Measurements from ENCODE around the gene KRT24. TPM values are rescaled to one million over a fixed set of nuclear protein-coding genes. Genes with fewer than 3 reads are reported as not detected.
"Not testable (repeated sequence)": the region's sequence is repeated elsewhere in the genome, so short reads cannot be mapped to it uniquely, and the experiment has no call there.

Gene KRT24
- polyA plus RNA-seq (2013, experiment 1 of 4), result not detected
- not detected for polyA plus RNA-seq (2013, experiment 2 of 4)
- not detected for polyA plus RNA-seq (2013, experiment 3 of 4)
- polyA plus RNA-seq (2013, experiment 4 of 4), result not detected

DNA sequence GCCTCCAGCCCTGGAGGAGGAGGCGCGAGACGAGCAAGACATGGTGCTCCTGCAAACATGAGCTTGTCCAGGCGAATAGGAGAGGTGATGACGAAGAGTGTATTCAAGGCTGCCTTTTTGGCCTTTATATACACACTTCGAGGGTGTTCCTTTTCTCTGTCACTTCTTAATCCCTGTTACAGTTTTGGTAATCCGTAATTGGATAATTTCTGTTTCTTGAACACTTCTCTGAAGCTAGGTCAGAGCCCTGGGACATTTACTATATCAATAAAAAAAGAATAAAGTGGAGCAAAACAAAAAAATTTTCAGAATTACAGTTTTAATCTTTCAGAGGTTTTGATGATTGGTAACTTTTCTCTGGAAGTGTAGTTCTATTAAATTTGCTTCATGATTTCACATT is at the start of gene KRT24:
Gene KRT24 (minus strand): TSS at position 101 of the 400 bp plus-strand sequence. CDS start 59 bp downstream, at position 42.
- Histone ChIP-seq H3K4me3 (ENCODE audit: insufficient read depth, low read depth, low read length) (no peak within 1 kb of the TSS), H3K9me3 (ENCODE audit: control insufficient read depth, low read length) (no peaks in the 10 kb centered on the region), H3K36me3 (ENCODE audit: control insufficient read depth, insufficient read depth, low read length) (no peaks in the 10 kb centered on the region), H3K4me1 (ENCODE audit: control insufficient read depth, insufficient read depth, low read length) (no peaks in the 10 kb centered on the region), H3K27ac (ENCODE audit: insufficient read depth, low read depth, low read length, poor library complexity, severe bottlenecking) (no peak within 1 kb of the TSS), H3K27me3 (ENCODE audit: control insufficient read depth, insufficient read depth, low read length, poor library complexity, severe bottlenecking) (no peaks in the 10 kb centered on the region)
- WGBS, 2 experiments, result 93 to 97% methylated on average over 7 of the region's 7 CpGs

- H3K4me1 ChIP-seq (ENCODE audit: control insufficient read depth, insufficient read depth, low read length), result no peaks in the 10 kb centered on the region
- WGBS, 2 experiments, result 92% methylated on average over 14 of the region's 14 CpGs
Measured at GRCh38 chr17:40751065-40751464, 47.5 kb upstream of the KRT24 start.

GRCh38 chr17:40750391-40750790 is 46.8 kb upstream of the KRT24 start:
- no peak overlapping the region for H3K27ac ChIP-seq (ENCODE audit: insufficient read depth, low read depth, low read length, poor library complexity, severe bottlenecking)
- no peaks in the 10 kb centered on the region for H3K9me3 ChIP-seq (ENCODE audit: control insufficient read depth, low read length)
- H3K4me1 ChIP-seq (ENCODE audit: control insufficient read depth, insufficient read depth, low read length), result no peaks in the 10 kb centered on the region
- no peaks in the 10 kb centered on the region for H3K36me3 ChIP-seq (ENCODE audit: control insufficient read depth, insufficient read depth, low read length)
- no peak overlapping the region for H3K4me3 ChIP-seq (ENCODE audit: insufficient read depth, low read depth, low read length)
- 87 to 91% methylated on average over 6 of the region's 6 CpGs for WGBS, 2 experiments
- H3K27me3 ChIP-seq (ENCODE audit: control insufficient read depth, insufficient read depth, low read length, poor library complexity, severe bottlenecking), result no peaks in the 10 kb centered on the region

More at GRCh38 chr17:40751065-40751464, 47.5 kb upstream of the KRT24 start:
- no peaks in the 10 kb centered on the region for H3K27me3 ChIP-seq (ENCODE audit: control insufficient read depth, insufficient read depth, low read length, poor library complexity, severe bottlenecking)
- no peak overlapping the region for H3K4me3 ChIP-seq (ENCODE audit: insufficient read depth, low read depth, low read length)
- no peaks in the 10 kb centered on the region for H3K9me3 ChIP-seq (ENCODE audit: control insufficient read depth, low read length)
- H3K36me3 ChIP-seq (ENCODE audit: control insufficient read depth, insufficient read depth, low read length), result no peaks in the 10 kb centered on the region
- H3K27ac ChIP-seq (ENCODE audit: insufficient read depth, low read depth, low read length, poor library complexity, severe bottlenecking), result no peak overlapping the region

- not testable (repeated sequence) for H3K36me3 ChIP-seq (ENCODE audit: control insufficient read depth, insufficient read depth, low read length); H3K27me3 ChIP-seq (ENCODE audit: control insufficient read depth, insufficient read depth, low read length, poor library complexity, severe bottlenecking); H3K9me3 ChIP-seq (ENCODE audit: control insufficient read depth, low read length); H3K4me3 ChIP-seq (ENCODE audit: insufficient read depth, low read depth, low read length); H3K27ac ChIP-seq (ENCODE audit: insufficient read depth, low read depth, low read length, poor library complexity, severe bottlenecking); H3K4me1 ChIP-seq (ENCODE audit: control insufficient read depth, insufficient read depth, low read length)
- 100% methylated on average over 1 of the region's 1 CpG; no CpG with 5 or more reads in 1 of the 2 experiments for WGBS, 2 experiments
Measured at GRCh38 chr17:40748666-40749065, 45.1 kb upstream of the KRT24 start.

- no peak overlapping the region for H3K27ac ChIP-seq (ENCODE audit: insufficient read depth, low read depth, low read length, poor library complexity, severe bottlenecking)
- no peaks in the 10 kb centered on the region for H3K4me1 ChIP-seq (ENCODE audit: control insufficient read depth, insufficient read depth, low read length)
- H3K4me3 ChIP-seq (ENCODE audit: insufficient read depth, low read depth, low read length), result no peak overlapping the region
- H3K27me3 ChIP-seq (ENCODE audit: control insufficient read depth, insufficient read depth, low read length, poor library complexity, severe bottlenecking), result no peaks in the 10 kb centered on the region
- 67 to 70% methylated on average over 4 of the region's 4 CpGs for WGBS, 2 experiments
- H3K9me3 ChIP-seq (ENCODE audit: control insufficient read depth, low read length), result no peaks in the 10 kb centered on the region
- no peaks in the 10 kb centered on the region for H3K36me3 ChIP-seq (ENCODE audit: control insufficient read depth, insufficient read depth, low read length)
Measured at GRCh38 chr17:40738553-40738952, 35.0 kb upstream of the KRT24 start.

DNA sequence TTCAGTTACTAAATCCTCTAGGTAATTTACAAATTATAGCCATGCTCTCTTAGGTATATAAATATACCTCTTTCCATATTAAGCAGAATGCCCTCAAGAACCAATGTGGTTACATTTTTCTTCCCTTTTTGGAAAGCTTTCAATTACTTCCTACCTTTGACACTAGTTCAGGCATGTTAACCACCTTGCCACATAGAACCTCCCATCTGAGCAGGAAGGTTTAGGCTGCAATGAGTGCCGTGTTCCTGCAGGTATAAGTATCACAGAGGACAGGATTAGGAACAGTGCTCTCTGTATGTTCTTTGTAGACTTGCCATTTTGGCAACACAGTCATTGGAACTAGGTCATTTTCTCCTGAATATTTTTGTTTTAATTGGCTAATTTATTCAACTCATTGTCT is 31.5 kb upstream of the KRT24 start:
- 89 to 95% methylated on average over 1 of the region's 1 CpG for WGBS, 2 experiments
- Histone ChIP-seq H3K9me3 (ENCODE audit: control insufficient read depth, low read length) (no peaks in the 10 kb centered on the region), H3K4me3 (ENCODE audit: insufficient read depth, low read depth, low read length) (no peak overlapping the region), H3K27me3 (ENCODE audit: control insufficient read depth, insufficient read depth, low read length, poor library complexity, severe bottlenecking) (no peaks in the 10 kb centered on the region), H3K4me1 (ENCODE audit: control insufficient read depth, insufficient read depth, low read length) (no peaks in the 10 kb centered on the region), H3K27ac (ENCODE audit: insufficient read depth, low read depth, low read length, poor library complexity, severe bottlenecking) (no peak overlapping the region), H3K36me3 (ENCODE audit: control insufficient read depth, insufficient read depth, low read length) (no peaks in the 10 kb centered on the region)

- H3K36me3 ChIP-seq (ENCODE audit: control insufficient read depth, insufficient read depth, low read length), result no peaks in the 10 kb centered on the region
- no peaks in the 10 kb centered on the region for H3K9me3 ChIP-seq (ENCODE audit: control insufficient read depth, low read length)
- 91 to 94% methylated on average over 6 of the region's 6 CpGs for WGBS, 2 experiments
- H3K27ac ChIP-seq (ENCODE audit: insufficient read depth, low read depth, low read length, poor library complexity, severe bottlenecking), result no peak overlapping the region
- no peaks in the 10 kb centered on the region for H3K4me1 ChIP-seq (ENCODE audit: control insufficient read depth, insufficient read depth, low read length)
- no peak overlapping the region for H3K4me3 ChIP-seq (ENCODE audit: insufficient read depth, low read depth, low read length)
- H3K27me3 ChIP-seq (ENCODE audit: control insufficient read depth, insufficient read depth, low read length, poor library complexity, severe bottlenecking), result no peaks in the 10 kb centered on the region
Measured at GRCh38 chr17:40734018-40734417, 30.5 kb upstream of the KRT24 start.

DNA sequence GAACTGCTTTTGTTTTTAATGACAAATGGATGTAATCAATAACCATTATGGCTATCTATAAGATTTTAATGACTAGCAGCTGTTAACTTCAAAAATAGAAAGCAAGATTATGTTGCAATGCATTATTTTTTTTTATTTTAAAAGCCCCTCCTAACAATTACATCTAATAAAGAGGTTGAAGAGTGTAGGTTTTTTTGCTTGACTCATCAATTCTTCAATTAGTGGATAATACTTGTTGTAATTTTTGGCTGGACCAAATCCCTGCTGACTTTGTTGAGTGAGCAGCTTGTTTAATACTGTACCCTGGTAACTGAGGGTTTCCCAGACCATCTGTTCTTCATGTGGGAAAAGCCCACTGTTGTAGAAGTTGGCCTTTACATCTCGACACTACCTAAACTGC is 27.4 kb upstream of the KRT24 start:
- H3K4me1 ChIP-seq (ENCODE audit: control insufficient read depth, insufficient read depth, low read length), result no peaks in the 10 kb centered on the region
- H3K27ac ChIP-seq (ENCODE audit: insufficient read depth, low read depth, low read length, poor library complexity, severe bottlenecking), result no peak overlapping the region
- no peaks in the 10 kb centered on the region for H3K36me3 ChIP-seq (ENCODE audit: control insufficient read depth, insufficient read depth, low read length)
- H3K27me3 ChIP-seq (ENCODE audit: control insufficient read depth, insufficient read depth, low read length, poor library complexity, severe bottlenecking), result no peaks in the 10 kb centered on the region
- H3K9me3 ChIP-seq (ENCODE audit: control insufficient read depth, low read length), result no peaks in the 10 kb centered on the region
- H3K4me3 ChIP-seq (ENCODE audit: insufficient read depth, low read depth, low read length), result no peak overlapping the region
- 89 to 90% methylated on average over 1 of the region's 1 CpG for WGBS, 2 experiments

DNA sequence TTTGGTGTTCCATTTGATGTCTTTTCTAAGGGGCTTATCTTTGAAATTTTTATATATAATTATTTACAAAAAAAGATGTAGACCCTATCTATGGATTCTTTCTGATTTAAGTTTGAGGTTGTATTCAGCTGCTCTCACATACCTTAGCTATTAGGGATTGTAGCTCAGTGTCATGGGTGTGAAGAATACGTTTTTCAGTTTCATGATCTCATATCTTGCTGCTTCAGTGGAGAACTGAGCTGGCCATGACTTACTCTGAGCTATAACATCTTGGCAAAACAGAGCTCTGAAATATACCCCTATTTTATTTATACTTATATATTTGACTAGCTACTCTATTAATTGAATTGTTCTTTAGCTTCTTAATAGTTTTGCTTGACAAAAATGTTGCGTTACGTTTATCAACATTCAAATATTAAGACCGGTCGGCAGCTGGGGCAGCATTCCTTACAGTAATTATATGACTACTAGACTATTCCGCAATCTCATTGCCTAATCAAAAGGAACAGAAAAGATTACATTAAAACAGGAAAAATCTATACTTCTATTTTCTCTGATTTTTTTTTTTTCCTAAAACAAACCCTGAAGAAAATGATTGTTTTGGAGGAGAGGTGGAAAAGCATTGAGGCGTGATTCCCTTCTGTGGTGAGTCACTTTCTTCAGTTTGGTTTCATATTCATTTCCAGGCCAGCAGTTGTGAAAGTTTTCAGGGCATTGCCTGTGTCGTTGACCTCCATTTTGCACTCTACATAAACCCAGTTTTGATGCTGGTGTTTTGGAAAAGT is 24.1 kb upstream of the KRT24 start:
- no peaks in the 10 kb centered on the region for H3K9me3 ChIP-seq (ENCODE audit: control insufficient read depth, low read length)
- H3K4me3 ChIP-seq (ENCODE audit: insufficient read depth, low read depth, low read length), result no peak overlapping the region
- 88 to 93% methylated on average over 8 of the region's 8 CpGs for WGBS, 2 experiments
- no peaks in the 10 kb centered on the region for H3K4me1 ChIP-seq (ENCODE audit: control insufficient read depth, insufficient read depth, low read length)
- no peak overlapping the region for H3K27ac ChIP-seq (ENCODE audit: insufficient read depth, low read depth, low read length, poor library complexity, severe bottlenecking)
- H3K27me3 ChIP-seq (ENCODE audit: control insufficient read depth, insufficient read depth, low read length, poor library complexity, severe bottlenecking), result no peaks in the 10 kb centered on the region
- no peaks in the 10 kb centered on the region for H3K36me3 ChIP-seq (ENCODE audit: control insufficient read depth, insufficient read depth, low read length)

GRCh38 chr17:40726919-40727318 is 23.4 kb upstream of the KRT24 start:
- 79 to 86% methylated on average over 2 of the region's 2 CpGs for WGBS, 2 experiments
- Histone ChIP-seq H3K27ac (ENCODE audit: insufficient read depth, low read depth, low read length, poor library complexity, severe bottlenecking) (no peak overlapping the region), H3K4me3 (ENCODE audit: insufficient read depth, low read depth, low read length) (no peak overlapping the region), H3K4me1 (ENCODE audit: control insufficient read depth, insufficient read depth, low read length) (no peaks in the 10 kb centered on the region), H3K36me3 (ENCODE audit: control insufficient read depth, insufficient read depth, low read length) (no peaks in the 10 kb centered on the region), H3K27me3 (ENCODE audit: control insufficient read depth, insufficient read depth, low read length, poor library complexity, severe bottlenecking) (no peaks in the 10 kb centered on the region), H3K9me3 (ENCODE audit: control insufficient read depth, low read length) (no peaks in the 10 kb centered on the region)
